IMR-90 (cell line): ENCODE measurements around the gene DMRT3.

Source experiments
- BHLHE40 ChIP-seq: fragments of 150-350 bp; IDR thresholded peaks from 2 replicates; pipeline ENCODE4 v1.6.1; 2016; ENCODE audit warnings: mild to moderate bottlenecking, low read depth, low read length
- CEBPB ChIP-seq: IDR thresholded peaks from 2 replicates; pipeline ENCODE4 v1.6.1; 2012; ENCODE audit warnings: low read depth, low read length, improper control_type of control experiment
- CTCF ChIP-seq: conservative IDR thresholded peaks from 2 replicates; pipeline ENCODE4 v1.5.1; 2012; ENCODE audit warnings: mild to moderate bottlenecking, low read depth, low read length, improper control_type of control experiment
- ELK1 ChIP-seq: fragments of 150-350 bp; IDR thresholded peaks from 2 replicates; pipeline ENCODE4 v1.6.1; 2016; ENCODE audit warnings: low read depth, mild to moderate bottlenecking, low read length, moderate library complexity, borderline replicate concordance
- MAFK ChIP-seq: IDR thresholded peaks from 2 replicates; pipeline ENCODE4 v1.6.1; 2012; ENCODE audit warnings: low read depth, low read length, improper control_type of control experiment
- POLR2A ChIP-seq: IDR thresholded peaks from 2 replicates; pipeline ENCODE4 v1.6.1; 2012; ENCODE audit warnings: mild to moderate bottlenecking, low read depth, low read length
- RAD21 ChIP-seq: IDR thresholded peaks from 2 replicates; pipeline ENCODE4 v1.6.1; 2012; ENCODE audit warnings: low read length, improper control_type of control experiment
- SMC3 ChIP-seq: fragments of 150-350 bp; IDR thresholded peaks from 2 replicates; pipeline ENCODE4 v1.6.1; 2016; ENCODE audit warnings: low read depth, mild to moderate bottlenecking, antibody characterized with exemption, low read length, moderate library complexity
- USF2 ChIP-seq: fragments of 150-350 bp; IDR thresholded peaks from 2 replicates; pipeline ENCODE4 v1.6.1; 2017; ENCODE audit warnings: mild to moderate bottlenecking, antibody characterized with exemption, low read length, low read depth

GRCh38 chr9:977838-978830 is 1.7 kb downstream of the DMRT3 start:
- TF ChIP-seq CTCF (no peak), POLR2A (no peak), SMC3 (no peak), RAD21 (no peak), ELK1 (no peak), MAFK (no peak), USF2 (no peak), CEBPB (no peak), BHLHE40 (no peak)
